PC-3 (cell line): ENCODE data around the gene PURA. TPM values are rescaled to one million over a fixed set of nuclear protein-coding genes. Genes with fewer than 3 reads are reported as not detected.

Source experiments
- ATAC-seq: fragments of 200-7000 bp; cut with Tn5 transposase; 2 replicates; pipeline ENCODE4 v1.9.1; 2020; ENCODE audit warnings: mild to moderate bottlenecking, moderate library complexity
- BruUV-seq: library from RNA; stranded (reverse); fragments of 400-500 nt; replicated peaks from 2 replicates; lab custom pipeline; 2021; lab: Mats Ljungman, UMichigan
- CTCF ChIA-PET: fragments of 300-600 bp; sonication (Branson Sonifier 250); formaldehyde crosslinking; loops from one replicate; lab custom pipeline; 2022; ENCODE audit warnings: antibody characterized with exemption; lab: Charles Lee
- POLR2A ChIA-PET: fragments of 300-600 bp; sonication (Branson Sonifier 250); formaldehyde crosslinking; loops from one replicate; lab custom pipeline; 2022; ENCODE audit warnings: antibody characterized with exemption; ENCODE audit not compliant: unreplicated experiment; lab: Charles Lee
- DNase-seq: peaks from one replicate; pipeline ENCODE4 v3.0.0-alpha.2; 2015
- H2AFZ ChIP-seq: fragments of 300-600 bp; sonication (generic); 2 replicates; pipeline ENCODE4 v1.6.0; 2016; ENCODE audit warnings: antibody characterized with exemption, low read length
- H3F3A ChIP-seq: fragments of 300-600 bp; sonication (generic); one replicate; pipeline ENCODE4 v1.6.0; 2017; ENCODE audit warnings: antibody characterized with exemption, low read length, control low read depth, mild to moderate bottlenecking; ENCODE audit not compliant: unreplicated experiment
- H3K27ac ChIP-seq: fragments of 300-600 bp; sonication (generic); 2 replicates; pipeline ENCODE4 v1.5.1; 2016; ENCODE audit warnings: mild to moderate bottlenecking, low read length
- H3K27me3 ChIP-seq: fragments of 300-600 bp; sonication (generic); 2 replicates; pipeline ENCODE4 v1.6.1; 2016; ENCODE audit warnings: low read length, mixed read lengths
- H3K36me3 ChIP-seq: fragments of 300-600 bp; sonication (generic); 2 replicates; pipeline ENCODE4 v1.6.1; 2016; ENCODE audit warnings: low read depth, mixed run types, low read length, mixed read lengths
- H3K4me1 ChIP-seq: fragments of 300-600 bp; sonication (generic); 2 replicates; pipeline ENCODE4 v1.5.1; 2016; ENCODE audit warnings: low read length; ENCODE audit not compliant: insufficient read depth
- H3K4me2 ChIP-seq: fragments of 300-600 bp; sonication (generic); 2 replicates; pipeline ENCODE4 v1.6.0; 2016; ENCODE audit warnings: low read length
- H3K4me3 ChIP-seq: fragments of 300-600 bp; sonication (generic); 2 replicates; pipeline ENCODE4 v1.5.1; 2016; ENCODE audit warnings: mild to moderate bottlenecking, low read length, mixed read lengths
- H3K79me2 ChIP-seq: fragments of 300-600 bp; sonication (generic); 2 replicates; pipeline ENCODE4 v1.6.1; 2017; ENCODE audit warnings: low read length, mixed read lengths
- H3K9ac ChIP-seq: fragments of 300-600 bp; sonication (generic); 2 replicates; pipeline ENCODE4 v1.6.0; 2016; ENCODE audit warnings: mild to moderate bottlenecking, low read length
- H3K9me2 ChIP-seq: fragments of 300-600 bp; sonication (generic); replicated peaks from 2 replicates; pipeline ENCODE4 v1.6.1; 2016; ENCODE audit warnings: mixed run types, low read length, mixed read lengths
- H3K9me3 ChIP-seq: fragments of 300-600 bp; sonication (generic); 2 replicates; pipeline ENCODE4 v1.6.1; 2016; ENCODE audit warnings: low read length, mixed read lengths
- H4K20me1 ChIP-seq: fragments of 300-600 bp; sonication (generic); 2 replicates; pipeline ENCODE4 v1.6.1; 2016; ENCODE audit warnings: low read length, mixed read lengths
- EZH2 ChIP-seq: fragments of 300-600 bp; sonication (generic); IDR thresholded peaks from one replicate; pipeline ENCODE4 v1.6.1; 2017; ENCODE audit warnings: antibody characterized with exemption, mild to moderate bottlenecking, low read length; ENCODE audit not compliant: unreplicated experiment
- EZH2phosphoT487 ChIP-seq: fragments of 300-600 bp; sonication (generic); IDR thresholded peaks from 2 replicates; pipeline ENCODE4 v1.6.1; 2018; ENCODE audit warnings: mild to moderate bottlenecking, antibody characterized with exemption, low read length, borderline replicate concordance
- intact Hi-C: fragments of 100-400 bp; cut with micrococcal nuclease; formaldehyde crosslinking; loops from 2 replicates; pipeline ENCODE4 v1.9.0; 2023
- total RNA-seq: library from RNA; depleted of rRNA; stranded (reverse); fragments of >200 nt; gene quantifications from 2 replicates; pipeline ENCODE4 v1.2.3, GENCODE V29; 2014
- TF ChIP-seq, protein P1 (sequence below): fragments of 300-600 bp; sonication (generic); conservative IDR thresholded peaks from 2 replicates; pipeline ENCODE4 v1.5.1; 2017; ENCODE audit warnings: antibody characterized with exemption, low read depth, mild to moderate bottlenecking, low read length

The PURA gene
- total RNA-seq, 1 experiment from 2014 or later, result 8.5 TPM

DNA sequence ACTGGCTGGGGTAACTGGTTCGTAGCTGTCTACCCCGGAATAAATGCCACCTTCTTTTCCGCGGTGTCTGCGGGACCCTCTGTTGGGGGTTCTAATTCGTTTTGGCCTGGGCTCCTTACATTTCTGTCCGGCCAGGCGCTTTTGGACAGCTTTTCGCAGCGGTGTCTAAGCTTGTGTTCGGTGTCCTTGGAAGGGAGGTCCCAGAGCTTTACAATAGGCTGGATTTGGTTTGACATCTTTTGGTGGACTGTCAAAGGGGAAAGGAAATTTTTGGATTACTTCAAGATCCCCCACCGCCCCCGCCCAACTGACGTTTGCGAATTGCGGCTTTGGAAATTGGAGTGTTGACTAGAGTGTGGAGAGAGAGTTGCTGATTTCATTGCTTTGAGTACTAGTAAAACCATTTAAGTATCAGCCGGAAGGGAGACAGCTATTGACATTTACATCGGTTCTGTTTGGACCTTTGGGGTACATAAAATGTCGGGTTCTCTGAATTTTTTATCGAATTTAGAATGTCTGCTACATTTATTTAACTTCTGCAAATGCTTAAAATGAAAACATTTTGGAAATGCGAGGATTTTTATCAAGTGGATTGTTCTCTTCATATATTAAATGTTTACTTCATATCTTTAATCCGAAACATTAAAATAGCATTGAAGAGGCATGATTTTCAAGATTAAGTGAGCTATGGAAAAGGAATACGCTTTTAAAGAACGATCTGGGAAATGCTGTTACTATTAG lies 4.7 kb upstream of the PURA start:
- DNase-seq (peak; percentile 26), ATAC-seq (no peak)
- Histone ChIP-seq H3K36me3 (no peaks in the 10 kb centered on the region), H3K9ac (peak overlapping the region; percentile 76), H3K27me3 (no peaks in the 10 kb centered on the region), H3K27ac (no peak overlapping the region), H3K4me1 (peaks cover 27% of the 10 kb centered on the region), H3K9me2 (no peaks in the 10 kb centered on the region), H3K79me2 (peaks cover 55% of the 10 kb centered on the region), H3K4me2 (peak overlapping the region; percentile 99), H3K4me3 (peak overlapping the region; percentile 95), H2AFZ (peak overlapping the region; percentile 84), H4K20me1 (no peaks in the 10 kb centered on the region), H3F3A (peaks cover 6% of the 10 kb centered on the region), H3K9me3 (no peaks in the 10 kb centered on the region)
- no peak for TF ChIP-seq EZH2
- TF ChIP-seq EZH2phosphoT487, result no peak
- TF ChIP-seq, protein P1, sequence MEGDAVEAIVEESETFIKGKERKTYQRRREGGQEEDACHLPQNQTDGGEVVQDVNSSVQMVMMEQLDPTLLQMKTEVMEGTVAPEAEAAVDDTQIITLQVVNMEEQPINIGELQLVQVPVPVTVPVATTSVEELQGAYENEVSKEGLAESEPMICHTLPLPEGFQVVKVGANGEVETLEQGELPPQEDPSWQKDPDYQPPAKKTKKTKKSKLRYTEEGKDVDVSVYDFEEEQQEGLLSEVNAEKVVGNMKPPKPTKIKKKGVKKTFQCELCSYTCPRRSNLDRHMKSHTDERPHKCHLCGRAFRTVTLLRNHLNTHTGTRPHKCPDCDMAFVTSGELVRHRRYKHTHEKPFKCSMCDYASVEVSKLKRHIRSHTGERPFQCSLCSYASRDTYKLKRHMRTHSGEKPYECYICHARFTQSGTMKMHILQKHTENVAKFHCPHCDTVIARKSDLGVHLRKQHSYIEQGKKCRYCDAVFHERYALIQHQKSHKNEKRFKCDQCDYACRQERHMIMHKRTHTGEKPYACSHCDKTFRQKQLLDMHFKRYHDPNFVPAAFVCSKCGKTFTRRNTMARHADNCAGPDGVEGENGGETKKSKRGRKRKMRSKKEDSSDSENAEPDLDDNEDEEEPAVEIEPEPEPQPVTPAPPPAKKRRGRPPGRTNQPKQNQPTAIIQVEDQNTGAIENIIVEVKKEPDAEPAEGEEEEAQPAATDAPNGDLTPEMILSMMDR, result no peak
- ChIA-PET CTCF (interaction anchor here (0.5 kb wide), 1 partner anchor 23 kb away, joined by 3 read pairs; no protein-coding TSS in a partner anchor), POLR2A (interaction anchor here (0.5 to 0.7 kb wide), 5 partner anchors 9 to 319 kb away, joined by 3 to 5 read pairs (median 4); no protein-coding TSS in a partner anchor)
- intact Hi-C loops, result loop anchor here (2.0 to 5.0 kb wide), 2 partner anchors 34 to 293 kb away; partner anchors contain the start of gene ANKHD1
- no TSS peak for BruUV-seq

DNA sequence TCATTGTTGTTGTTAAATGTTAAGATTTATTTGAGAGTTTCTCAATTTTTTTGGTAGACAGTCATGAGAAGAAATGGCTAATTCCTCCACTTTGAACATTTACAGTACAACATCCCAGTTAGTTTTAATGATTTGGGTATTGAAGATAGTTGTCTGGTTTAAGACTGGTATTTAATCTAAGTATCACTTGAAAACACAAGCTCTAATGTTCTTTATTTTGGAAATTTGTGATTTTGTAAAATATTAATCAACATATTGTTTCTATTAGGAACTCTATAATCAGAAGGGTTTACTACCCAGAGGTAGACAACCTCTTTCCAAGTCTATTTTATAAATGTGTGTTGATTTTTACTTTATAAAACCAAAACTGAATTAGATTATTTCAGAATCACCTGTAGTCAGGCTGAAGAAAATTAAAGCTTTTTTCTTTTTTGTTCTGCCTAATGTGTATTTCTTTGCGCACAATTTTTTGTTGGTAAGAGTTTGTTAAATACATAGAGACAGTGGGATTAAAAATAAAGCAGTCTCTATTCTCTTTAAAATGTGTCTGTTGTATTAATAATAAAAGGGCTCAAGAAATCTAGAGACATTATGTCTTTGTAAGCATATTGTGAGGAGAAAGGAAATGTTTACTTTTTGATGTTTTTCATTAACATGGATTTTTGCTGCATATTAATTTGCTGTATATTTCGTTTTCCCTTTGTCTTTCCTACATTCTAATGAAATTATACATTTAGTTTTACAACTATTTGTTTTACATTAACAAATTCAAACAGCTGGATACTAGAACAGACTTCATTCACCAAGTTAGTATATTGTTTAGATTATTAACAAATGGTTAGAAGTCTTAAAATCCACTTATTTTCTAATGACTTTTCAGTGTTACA lies 3.9 kb upstream of the PURA start:
- no TSS peak for BruUV-seq
- Histone ChIP-seq H3K9ac (peak overlapping the region; percentile 76; the same call in 1 of the 2 replicates), H4K20me1 (no peaks in the 10 kb centered on the region), H3K36me3 (no peaks in the 10 kb centered on the region), H3K9me3 (no peaks in the 10 kb centered on the region), H3K27me3 (no peaks in the 10 kb centered on the region), H3F3A (peaks cover 6% of the 10 kb centered on the region), H3K4me2 (peak overlapping the region; percentile 99), H2AFZ (no peak overlapping the region), H3K79me2 (peaks cover 63% of the 10 kb centered on the region), H3K4me3 (peak overlapping the region; percentile 95), H3K4me1 (peaks cover 27% of the 10 kb centered on the region), H3K9me2 (no peaks in the 10 kb centered on the region), H3K27ac (no peak overlapping the region)
- POLR2A ChIA-PET, result interaction anchor here (0.6 to 0.7 kb wide), 3 partner anchors 13 to 35 kb away, joined by 3 to 4 read pairs (median 3); no protein-coding TSS in a partner anchor
- DNase-seq (no peak), ATAC-seq (no peak)
- TF ChIP-seq EZH2phosphoT487 (no peak), EZH2 (no peak)
- TF ChIP-seq, protein P1, result no peak
- intact Hi-C loops, result loop anchor here (2.0 to 5.0 kb wide), 2 partner anchors 35 to 292 kb away; partner anchors contain the start of gene ANKHD1
- CTCF ChIA-PET, result no interaction called here
